Retina (tissue), 1 donor: Measurements from ENCODE around the gene CCDC197.

Experiments
- DNase-seq: peaks from one replicate; pipeline ENCODE4 v3.0.0-alpha.2; 2016

The CCDC197 gene

GRCh38 chr14:94001501-94002396, 4.6 kb downstream of the CCDC197 start:
- peak; percentile 81 for DNase-seq

- no peak for DNase-seq
Measured at GRCh38 chr14:94003397-94003796, 6.3 kb downstream of the CCDC197 start.

GRCh38 chr14:94004015-94004414, 6.9 kb downstream of the CCDC197 start:
- no peak for DNase-seq

- no peak for DNase-seq
Measured at GRCh38 chr14:94005324-94006073, 8.4 kb downstream of the CCDC197 start.

GRCh38 chr14:94008234-94008633, 11.1 kb downstream of the CCDC197 start:
- DNase-seq: no peak

- no peak for DNase-seq
Measured at GRCh38 chr14:94009767-94010166, 12.7 kb downstream of the CCDC197 start.

- no peak for DNase-seq
Measured at GRCh38 chr14:94010625-94011024, 13.5 kb downstream of the CCDC197 start.

- DNase-seq: no peak
Measured at GRCh38 chr14:94011795-94012194, 14.7 kb downstream of the CCDC197 start.

- DNase-seq: no peak
Measured at GRCh38 chr14:94014382-94014781, 17.3 kb downstream of the CCDC197 start.

GRCh38 chr14:94015223-94015622, 18.1 kb downstream of the CCDC197 start:
- no peak for DNase-seq

GRCh38 chr14:94016446-94016976, 19.4 kb downstream of the CCDC197 start:
- no peak for DNase-seq

GRCh38 chr14:94018308-94018707, 21.2 kb downstream of the CCDC197 start:
- DNase-seq: no peak

GRCh38 chr14:94019329-94019728, 22.2 kb downstream of the CCDC197 start:
- no peak for DNase-seq

- DNase-seq: no peak
Measured at GRCh38 chr14:94020267-94020666, 23.2 kb downstream of the CCDC197 start.

- no peak for DNase-seq
Measured at GRCh38 chr14:94021001-94021400, 23.9 kb downstream of the CCDC197 start.

- DNase-seq: no peak
Measured at GRCh38 chr14:94021416-94022157, 24.5 kb downstream of the CCDC197 start.

GRCh38 chr14:94022532-94023411, 25.7 kb downstream of the CCDC197 start:
- DNase-seq: no peak

GRCh38 chr14:94024549-94024948, 27.4 kb downstream of the CCDC197 start:
- DNase-seq: no peak

GRCh38 chr14:94025720-94026119, 28.6 kb downstream of the CCDC197 start:
- DNase-seq: no peak

GRCh38 chr14:94026173-94026888, 29.2 kb downstream of the CCDC197 start, which contains the start of gene OTUB2:
Gene OTUB2 (plus strand): TSS chr14:94026340. CDS start chr14:94026538, 198 bp downstream.
- peak; percentile 98 for DNase-seq

GRCh38 chr14:94026889-94027469, 29.9 kb downstream of the CCDC197 start:
- DNase-seq: peak; percentile 22
